Activated T-cell treated with anti-CD3 and anti-CD28 coated beads for 1 hour (primary cell): ENCODE data around the gene ZDHHC12.

Source experiments
- DNase-seq: peaks from one replicate; pipeline ENCODE4 v3.0.0-alpha.2; 2020; ENCODE audit warnings: low read depth

The ZDHHC12 gene, protein sequence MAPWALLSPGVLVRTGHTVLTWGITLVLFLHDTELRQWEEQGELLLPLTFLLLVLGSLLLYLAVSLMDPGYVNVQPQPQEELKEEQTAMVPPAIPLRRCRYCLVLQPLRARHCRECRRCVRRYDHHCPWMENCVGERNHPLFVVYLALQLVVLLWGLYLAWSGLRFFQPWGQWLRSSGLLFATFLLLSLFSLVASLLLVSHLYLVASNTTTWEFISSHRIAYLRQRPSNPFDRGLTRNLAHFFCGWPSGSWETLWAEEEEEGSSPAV

GRCh38 chr9:128723866-128724743 is at the start of gene ZDHHC12:
ZDHHC12 (minus strand) TSS chr9:128724127; CDS start chr9:128724093, 34 bp downstream.
- peak; percentile 99 for DNase-seq

GRCh38 chr9:128773049-128773448 is 49.1 kb upstream of the ZDHHC12 start:
- no peak for DNase-seq

GRCh38 chr9:128771745-128772519 is 48.0 kb upstream of the ZDHHC12 start, which contains the start of gene ZER1:
ZER1 (minus strand) TSS chr9:128771927; CDS start chr9:128755565, 16,362 bp downstream.
- peak; percentile 89 for DNase-seq

DNA sequence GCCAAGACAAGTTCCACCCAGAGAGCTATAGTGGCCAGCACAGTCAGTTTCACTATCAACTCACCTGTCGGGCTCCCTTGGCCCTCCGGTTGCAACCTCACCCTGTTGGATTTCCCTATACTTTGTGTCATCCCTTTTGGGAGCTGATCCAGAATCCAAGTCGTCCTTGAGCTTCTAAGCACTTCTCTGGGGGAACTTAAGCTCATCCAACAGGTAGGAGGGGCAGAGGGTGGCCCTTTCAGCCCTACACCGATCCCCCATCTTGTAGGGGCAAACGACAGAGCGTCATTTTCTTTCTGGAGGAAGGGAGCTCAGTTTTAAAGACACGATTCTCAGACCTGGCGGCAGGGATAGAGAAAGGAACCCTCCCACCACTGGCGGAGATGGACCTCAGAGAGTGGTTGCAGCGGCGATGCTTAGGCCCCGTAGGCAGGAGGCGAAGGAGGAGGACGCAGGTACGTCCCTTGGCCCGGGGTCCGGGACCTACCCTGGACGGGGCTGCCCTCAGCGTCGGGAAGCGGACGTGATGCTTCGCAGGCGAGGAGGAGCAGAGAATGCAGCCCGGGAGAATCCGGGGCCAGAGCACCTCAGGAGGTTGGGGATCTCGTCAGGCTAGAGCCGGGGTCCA is 47.3 kb upstream of the ZDHHC12 start:
- DNase-seq = peak; percentile 2

DNA sequence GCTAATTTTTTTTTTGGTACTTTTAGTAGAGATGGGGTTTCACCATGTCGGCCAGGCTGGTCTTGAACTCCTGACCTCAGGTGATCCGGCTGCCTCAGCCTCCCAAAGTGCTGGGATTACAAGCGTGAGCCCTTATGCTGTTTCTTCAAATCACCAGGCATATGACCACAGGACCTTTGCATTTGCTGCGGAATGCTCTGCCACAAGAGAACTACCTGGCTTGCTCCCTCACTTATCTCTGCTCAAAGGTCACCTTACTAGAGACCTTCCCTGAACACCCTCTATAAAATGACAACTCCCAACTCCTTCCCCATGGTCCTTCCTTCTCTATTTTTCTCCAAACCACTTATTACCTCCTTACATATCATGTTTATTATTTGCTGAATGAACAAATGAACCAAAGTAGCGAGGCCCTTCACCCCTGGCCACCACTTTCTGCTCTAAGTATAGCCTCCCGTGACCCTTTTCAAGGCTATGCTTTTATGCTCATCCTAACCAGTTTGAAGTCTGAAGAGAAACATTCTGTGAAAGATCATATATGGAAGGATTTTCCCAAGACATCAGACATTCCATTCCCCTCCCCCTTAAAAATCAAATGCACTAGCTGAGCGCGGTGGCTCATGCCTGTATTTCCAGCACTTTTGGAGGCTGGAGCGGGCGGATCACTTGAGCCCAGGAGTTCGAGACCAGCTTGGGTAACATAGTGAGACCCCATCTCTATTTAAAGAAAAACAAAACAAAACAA is 46.5 kb upstream of the ZDHHC12 start:
- no peak for DNase-seq

GRCh38 chr9:128768606-128769005 is 44.7 kb upstream of the ZDHHC12 start:
- no peak for DNase-seq

DNA sequence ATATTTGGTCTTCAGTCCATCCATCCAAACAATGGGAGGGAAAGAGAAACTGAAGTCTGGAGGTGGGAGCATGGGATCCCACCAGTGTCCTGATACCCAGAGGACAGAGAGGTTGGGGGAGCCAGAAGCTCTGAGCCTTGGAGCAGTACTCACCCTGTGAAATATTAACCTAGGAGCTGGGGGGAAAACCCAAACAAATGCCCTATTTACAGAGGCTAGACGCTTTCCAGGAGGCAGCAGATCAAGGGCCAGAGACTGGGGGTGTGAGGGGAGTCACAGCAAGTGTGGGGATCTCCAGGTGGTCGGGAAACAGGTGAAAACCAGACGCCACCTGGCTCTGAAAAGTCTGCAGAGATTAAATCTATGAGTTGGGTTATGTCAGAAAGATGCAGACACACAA is 41.6 kb upstream of the ZDHHC12 start:
- DNase-seq = no peak

GRCh38 chr9:128764361-128764760 is 40.4 kb upstream of the ZDHHC12 start:
- no peak for DNase-seq

DNA sequence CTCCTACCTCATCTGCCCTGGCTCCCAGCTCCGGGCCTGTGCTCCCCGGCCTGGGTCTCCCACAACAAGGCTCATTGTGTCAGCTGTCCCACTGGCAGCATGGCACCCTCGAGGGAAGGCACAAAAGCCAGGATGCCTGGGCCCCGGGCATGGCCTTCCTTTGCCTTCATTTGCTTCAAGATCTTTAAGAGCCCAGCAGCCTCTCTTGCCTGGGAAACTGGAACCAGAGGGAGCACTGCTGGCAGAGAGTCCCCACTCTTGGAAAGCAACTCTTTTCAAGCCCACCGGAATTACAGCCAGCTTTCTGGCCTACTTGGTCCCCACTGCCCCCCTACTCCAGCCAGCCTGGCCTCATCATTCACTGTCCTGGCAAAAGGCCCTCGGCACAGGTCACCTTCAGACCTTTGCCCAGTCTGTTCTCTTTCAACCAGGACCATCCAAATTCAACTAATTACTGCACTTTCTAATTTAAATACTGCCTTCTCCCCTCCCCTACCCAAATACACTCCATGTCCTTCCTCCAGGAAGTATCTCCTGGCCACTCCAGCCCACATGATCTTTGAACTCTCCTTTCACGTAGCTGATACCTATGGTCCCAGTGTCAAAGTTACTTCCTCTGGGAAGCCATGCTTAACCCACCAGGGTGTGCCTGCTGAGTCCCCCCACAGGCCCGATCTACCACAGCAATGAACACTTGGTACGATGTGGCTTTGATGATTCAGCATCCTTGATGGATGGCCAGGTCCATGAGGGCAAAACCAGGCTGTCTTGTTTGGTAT is 38.9 kb upstream of the ZDHHC12 start:
- no peak for DNase-seq

GRCh38 chr9:128757602-128758001 is 33.7 kb upstream of the ZDHHC12 start:
- DNase-seq = no peak

GRCh38 chr9:128753627-128754026 is 29.7 kb upstream of the ZDHHC12 start:
- DNase-seq = no peak

GRCh38 chr9:128750926-128751595 is 27.1 kb upstream of the ZDHHC12 start:
- DNase-seq = no peak

GRCh38 chr9:128747241-128747640 is 23.3 kb upstream of the ZDHHC12 start:
- DNase-seq = no peak

DNA sequence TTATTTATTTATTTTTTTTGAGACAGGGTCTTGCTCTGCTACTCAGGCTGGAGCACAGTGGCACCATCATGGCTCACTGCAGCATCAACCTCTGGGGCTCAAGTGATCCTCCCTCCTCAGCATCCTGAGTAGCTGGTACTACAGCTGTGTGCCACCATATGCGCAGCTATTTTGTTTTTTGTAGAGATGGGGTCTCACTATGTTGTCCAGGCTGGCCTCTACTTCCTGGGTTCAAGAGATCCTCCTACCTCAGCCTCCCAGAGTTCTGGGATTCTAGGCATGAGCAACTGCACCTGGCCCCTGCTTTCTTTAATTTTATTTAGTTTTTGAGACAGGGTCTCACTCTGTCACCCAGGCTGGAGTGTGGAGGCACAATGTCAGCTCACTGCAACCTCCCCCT is 19.5 kb upstream of the ZDHHC12 start:
- DNase-seq = no peak

DNA sequence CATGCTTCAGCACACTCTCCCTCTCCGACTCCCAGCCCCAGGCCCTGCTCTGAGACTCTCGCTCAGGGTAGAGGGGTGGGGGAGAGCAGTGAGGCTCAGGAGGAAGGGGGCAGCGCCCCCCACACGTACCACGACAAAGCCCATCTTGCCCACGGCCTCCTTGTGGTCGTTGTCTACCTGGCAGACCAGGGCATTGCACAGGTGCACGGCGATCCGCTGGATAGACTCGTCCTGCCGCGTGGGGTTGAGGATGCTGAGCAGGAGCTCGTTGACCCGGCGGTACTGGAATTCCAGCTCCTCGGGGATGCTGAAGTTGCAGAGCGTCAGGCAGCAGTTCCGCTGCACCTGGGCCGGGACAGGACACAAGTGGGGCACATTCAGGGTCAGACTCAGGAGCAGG is 18.5 kb upstream of the ZDHHC12 start:
- no peak for DNase-seq

- no peak for DNase-seq
Observed at GRCh38 chr9:128735373-128735772, 11.4 kb upstream of the ZDHHC12 start.

DNA sequence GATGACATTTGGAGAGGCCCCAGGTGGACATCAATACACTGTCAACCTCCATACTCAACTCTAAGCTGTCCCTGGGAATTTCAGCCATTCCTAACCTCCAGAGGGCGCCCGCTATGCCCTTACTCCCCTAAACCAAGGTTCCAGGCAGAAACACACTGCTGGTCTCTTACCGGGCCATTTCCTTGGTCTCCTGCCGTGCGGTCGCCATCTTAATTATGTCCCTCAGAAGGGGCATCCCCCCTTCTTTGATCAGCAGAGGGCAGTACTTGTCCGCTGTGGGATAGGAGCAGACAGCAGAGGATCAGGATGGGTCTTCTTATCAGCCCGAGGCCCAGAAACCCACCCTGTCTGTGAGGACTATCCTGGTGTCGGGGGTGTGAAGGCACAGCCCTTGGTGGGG is 9.3 kb upstream of the ZDHHC12 start:
- DNase-seq = no peak

DNA sequence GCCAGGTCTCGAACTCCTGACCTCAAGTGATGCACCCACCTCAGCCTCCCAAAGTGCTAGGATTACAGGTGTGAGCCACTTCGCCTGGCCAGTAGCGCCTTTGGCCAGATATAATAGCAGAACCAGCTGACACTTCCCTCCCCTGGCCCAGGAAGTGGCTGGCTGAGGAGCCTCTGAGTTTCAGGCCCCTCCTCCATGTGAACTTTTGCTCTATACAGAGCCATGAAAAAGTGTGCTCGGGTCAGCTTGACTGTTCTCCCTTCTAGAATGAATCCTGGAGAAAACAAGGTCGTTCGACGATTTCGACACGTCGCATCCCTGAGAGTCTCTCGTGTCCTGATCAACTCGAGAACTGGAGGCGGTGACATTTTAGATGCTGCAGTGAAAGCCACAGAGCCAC is 8.6 kb upstream of the ZDHHC12 start:
- no peak for DNase-seq

- no peak for DNase-seq
Observed at GRCh38 chr9:128731691-128732090, 7.8 kb upstream of the ZDHHC12 start.

GRCh38 chr9:128731093-128731492 is 7.2 kb upstream of the ZDHHC12 start:
- DNase-seq = no peak
